HL-60/S4 treated with phorbol 12-myristate 13-acetate at 8.2 ng/mL for 4 days and 3 days (cell line): ENCODE results near the gene CBX6.
"Not testable (repeated sequence)": the region's sequence is repeated elsewhere in the genome, so short reads cannot be mapped to it uniquely, and the experiment has no call there.

Source experiments
- in situ Hi-C: fragments of 300-500 bp; cut with MboI; formaldehyde crosslinking; loops from 2 replicates; pipeline ENCODE4 v1.15.0; 2022; ENCODE audit warnings: low sequenced_read_pairs

CBX6 gene

DNA sequence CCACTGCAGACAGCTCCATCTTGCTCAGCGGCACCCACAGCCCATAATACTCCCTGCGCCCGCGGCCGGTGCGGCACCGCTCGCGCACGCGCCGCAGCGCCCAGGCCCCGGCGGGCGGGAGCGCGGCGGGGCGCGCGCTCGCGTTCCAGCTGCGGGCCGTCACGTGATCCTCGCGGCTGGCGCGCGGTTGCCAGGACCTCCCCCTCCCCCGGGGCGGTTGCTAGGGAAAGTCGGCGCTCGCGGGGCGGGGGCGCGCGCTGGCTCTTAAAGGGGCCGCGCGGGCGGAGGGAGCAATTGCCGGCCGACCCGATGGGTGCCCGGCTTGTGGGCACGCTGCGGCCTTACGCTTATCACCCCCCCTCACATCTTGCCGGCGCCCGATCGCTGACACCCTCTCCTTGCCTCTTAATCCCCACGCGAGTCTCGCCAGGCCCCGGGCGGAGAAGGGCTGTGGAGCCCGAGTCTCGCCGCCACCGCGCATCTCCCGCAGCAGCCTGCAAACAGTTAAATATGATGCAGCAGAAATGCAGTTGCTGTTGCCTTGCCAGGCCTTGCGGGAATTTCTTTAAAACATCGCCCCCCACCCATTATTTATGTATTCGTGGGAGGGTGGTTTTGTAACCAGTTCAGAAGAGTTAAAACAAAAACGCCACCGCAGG, at the start of gene CBX6:
Gene CBX6 (minus strand): TSS at position 45 of the 659 bp plus-strand sequence. CDS start 26 bp downstream, at position 19.
- in situ Hi-C loops: no loop called here

- in situ Hi-C loops: no loop called here
These were observed 49.8 kb upstream of the CBX6 start for GRCh38 chr22:38921806-38922205.

GRCh38 chr22:38921120-38921519, 49.1 kb upstream of the CBX6 start:
- in situ Hi-C loops: no loop called here

- in situ Hi-C loops: no loop called here
These were observed 47.7 kb upstream of the CBX6 start for GRCh38 chr22:38919631-38920190.

DNA sequence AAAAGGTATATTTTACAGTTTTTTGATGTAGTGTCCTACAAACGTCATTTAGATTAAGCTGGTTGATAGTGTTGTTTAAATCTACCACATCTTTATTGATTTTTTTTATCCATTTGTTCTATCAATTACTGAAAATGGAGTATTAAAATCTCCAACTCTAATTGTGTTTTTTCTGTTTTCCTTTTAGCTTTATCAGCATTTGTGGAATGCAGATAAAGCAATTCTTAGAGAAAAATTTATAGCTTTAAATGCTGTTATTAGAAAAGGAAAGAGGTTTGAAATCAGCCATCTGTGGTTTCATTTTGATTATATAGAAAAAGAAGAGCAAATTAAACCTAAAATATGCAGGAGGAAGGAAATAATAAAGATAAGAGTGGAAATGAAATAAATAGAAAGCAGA, 39.4 kb upstream of the CBX6 start:
- in situ Hi-C loops: no loop called here

GRCh38 chr22:38907767-38908166, 35.8 kb upstream of the CBX6 start:
- in situ Hi-C loops: no loop called here

- in situ Hi-C loops: no loop called here
These were observed 34.0 kb upstream of the CBX6 start for GRCh38 chr22:38906052-38906451.

DNA sequence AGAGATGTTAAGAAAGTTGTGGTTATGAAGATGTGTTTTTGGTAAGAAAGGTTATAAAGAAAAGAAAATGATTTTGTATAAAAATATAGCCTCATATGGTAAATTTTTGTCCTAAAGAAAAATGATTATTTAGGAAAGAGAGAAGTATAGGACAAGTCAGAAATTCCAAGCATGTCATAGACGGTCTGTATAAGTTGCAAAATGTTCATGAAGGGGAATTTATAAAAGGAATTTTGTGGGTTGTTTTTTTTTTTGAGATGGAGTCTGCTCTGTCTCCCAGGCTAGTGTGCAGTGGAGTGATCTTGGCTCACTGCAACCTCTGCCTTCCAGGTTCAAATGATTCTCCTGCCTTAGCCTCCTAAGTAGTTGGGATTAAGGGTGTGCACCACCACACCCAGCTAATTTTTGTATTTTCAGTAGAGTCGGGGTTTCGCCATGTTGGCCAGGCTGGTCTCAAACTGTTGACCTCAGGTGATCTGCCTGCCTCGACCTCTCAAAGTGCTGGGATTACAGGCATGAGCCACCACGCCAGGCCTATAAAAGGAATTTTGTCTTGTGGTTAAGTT, 32.1 kb upstream of the CBX6 start:
- in situ Hi-C loops: not testable (repeated sequence)

DNA sequence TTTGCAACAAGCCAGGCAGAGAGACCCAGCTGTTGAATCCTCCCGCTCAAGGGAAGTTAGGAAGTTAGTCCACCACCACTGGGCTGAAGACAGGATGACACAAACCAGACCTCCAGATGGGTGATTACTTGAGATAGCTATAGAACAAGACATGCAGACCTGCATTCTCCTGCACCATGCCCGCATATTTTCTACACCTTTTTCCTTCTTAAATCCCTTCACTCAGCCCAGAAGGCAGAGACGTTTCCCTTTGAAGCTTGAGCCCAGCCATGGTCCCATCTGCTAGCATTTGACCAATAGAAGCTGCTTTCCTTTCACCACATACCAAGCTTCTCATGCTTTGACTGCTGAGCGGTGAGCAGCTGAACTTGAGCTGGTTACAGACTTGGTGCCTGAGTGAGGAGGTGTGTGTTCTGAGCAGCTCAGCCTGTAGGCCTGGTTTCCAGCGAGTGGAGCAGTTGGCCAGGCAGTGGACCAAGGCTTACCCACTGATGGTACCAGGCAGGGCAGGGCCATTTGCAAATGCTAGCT, 29.2 kb upstream of the CBX6 start:
- in situ Hi-C loops: no loop called here

DNA sequence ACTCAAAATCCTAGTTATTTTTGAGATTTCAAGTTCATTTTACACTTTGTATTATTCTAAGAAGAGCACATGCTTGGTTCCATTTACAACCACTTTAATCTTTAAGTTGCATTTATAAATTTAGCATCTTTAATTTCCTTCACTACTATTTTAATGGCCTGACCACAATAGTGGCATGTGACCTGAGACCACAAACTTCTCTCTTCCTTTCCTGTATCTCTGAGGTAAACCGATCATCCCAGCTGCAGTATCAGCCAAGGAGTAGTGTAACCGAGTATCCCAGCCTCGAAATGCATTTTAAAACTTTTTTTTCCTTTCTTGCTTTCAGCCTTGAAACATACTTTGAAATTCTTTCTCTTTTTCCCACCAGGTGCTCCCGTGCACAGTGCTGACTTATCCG, 28.7 kb upstream of the CBX6 start:
- in situ Hi-C loops: no loop called here

GRCh38 chr22:38891256-38891655, 19.2 kb upstream of the CBX6 start:
- in situ Hi-C loops: no loop called here

GRCh38 chr22:38890377-38890776, 18.4 kb upstream of the CBX6 start:
- in situ Hi-C loops: no loop called here

DNA sequence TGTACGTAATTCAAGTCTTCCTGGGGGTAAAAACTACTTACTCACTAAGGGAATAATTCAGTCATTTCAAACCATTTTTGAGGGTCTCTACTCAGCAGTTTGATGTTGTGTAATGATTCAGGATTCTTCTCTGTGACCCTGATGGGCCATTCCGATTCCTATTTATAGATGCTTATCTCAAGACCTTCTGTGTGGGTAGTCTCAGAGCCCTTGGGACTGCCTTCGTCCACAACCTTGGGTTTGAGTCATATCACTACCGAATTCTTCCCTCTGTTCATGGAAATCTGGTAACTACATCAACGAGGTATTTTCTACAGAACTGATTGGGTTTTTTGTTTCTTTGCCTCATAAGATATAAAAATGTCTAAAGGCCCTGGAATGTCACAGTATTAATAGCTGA, 14.3 kb upstream of the CBX6 start:
- in situ Hi-C loops: no loop called here

DNA sequence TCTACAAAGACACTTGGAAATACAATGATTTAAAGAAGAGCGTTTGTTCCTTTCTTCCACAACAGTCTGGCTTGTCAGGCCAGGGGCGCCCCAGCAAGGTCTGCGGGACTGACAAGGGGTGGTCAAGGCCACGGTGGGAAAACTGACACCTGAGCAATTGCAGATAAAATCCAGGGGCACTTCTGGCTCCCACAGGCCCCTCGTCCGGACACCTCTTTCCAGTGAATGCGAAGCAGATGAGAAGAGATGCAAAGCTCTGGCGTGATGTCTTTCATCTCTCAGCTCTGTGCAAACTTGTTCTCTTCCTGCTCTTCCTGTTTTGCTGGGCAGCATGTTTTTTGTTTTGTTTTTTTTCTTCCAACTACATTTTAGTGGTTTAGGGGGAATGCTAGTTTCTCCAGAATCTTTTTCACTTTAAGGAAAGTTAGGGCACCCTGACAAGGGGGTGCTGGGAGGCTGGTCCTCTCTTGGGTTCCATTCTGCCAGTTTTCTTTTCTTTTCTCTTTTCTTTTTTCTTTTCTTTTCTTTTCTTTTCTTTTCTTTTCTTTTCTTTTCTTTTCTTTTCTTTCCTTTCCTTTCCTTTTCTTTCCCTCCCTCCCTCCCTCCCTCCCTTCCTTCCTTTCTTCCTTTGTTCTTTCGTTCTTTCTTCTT, 11.1 kb upstream of the CBX6 start:
- in situ Hi-C loops: no loop called here

DNA sequence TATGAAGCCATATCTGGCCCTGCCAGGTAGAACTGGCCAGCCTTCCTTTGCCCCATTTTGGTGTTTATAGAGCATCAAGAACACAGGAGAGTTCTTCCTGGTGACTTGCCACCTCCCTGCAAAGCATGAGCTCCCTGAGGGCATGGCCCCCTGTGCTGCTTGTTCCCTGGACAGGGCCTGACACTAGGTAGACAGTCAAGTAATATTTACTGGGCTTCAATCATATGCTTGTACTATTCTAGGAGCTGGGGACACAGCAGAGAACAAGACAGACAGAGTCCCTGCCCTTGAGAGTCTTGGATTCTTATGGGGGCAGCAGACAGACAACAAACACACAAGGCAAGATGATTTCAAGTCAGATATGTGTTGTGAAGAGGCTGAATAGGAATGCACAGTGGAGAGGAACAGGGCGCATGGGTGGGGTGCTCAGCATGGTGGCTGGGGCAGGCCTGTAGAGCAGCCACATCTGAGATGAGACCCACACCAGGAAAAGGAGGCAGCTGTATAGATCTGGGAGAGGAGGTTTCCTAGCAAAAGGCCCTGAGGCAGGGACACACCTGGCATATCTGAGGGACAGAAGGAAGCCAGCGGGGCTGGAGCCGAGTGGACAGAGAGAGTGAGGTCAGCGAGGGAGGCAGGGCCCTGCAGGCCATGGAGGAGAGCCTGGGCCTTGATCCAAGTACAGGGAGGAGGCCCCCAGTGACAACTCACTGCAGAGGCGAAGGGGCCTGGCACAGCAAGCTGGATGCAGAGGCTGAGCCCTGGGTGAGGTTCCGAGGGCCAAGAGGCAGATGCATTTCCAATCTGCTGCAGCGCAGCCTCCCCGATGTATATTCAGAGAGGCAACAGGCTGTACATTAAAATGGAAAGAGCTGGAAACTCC, 10.2 kb upstream of the CBX6 start:
- in situ Hi-C loops: no loop called here

GRCh38 chr22:38881464-38881871, 9.5 kb upstream of the CBX6 start:
- in situ Hi-C loops: no loop called here

GRCh38 chr22:38879961-38880360, 7.9 kb upstream of the CBX6 start:
- in situ Hi-C loops: no loop called here

DNA sequence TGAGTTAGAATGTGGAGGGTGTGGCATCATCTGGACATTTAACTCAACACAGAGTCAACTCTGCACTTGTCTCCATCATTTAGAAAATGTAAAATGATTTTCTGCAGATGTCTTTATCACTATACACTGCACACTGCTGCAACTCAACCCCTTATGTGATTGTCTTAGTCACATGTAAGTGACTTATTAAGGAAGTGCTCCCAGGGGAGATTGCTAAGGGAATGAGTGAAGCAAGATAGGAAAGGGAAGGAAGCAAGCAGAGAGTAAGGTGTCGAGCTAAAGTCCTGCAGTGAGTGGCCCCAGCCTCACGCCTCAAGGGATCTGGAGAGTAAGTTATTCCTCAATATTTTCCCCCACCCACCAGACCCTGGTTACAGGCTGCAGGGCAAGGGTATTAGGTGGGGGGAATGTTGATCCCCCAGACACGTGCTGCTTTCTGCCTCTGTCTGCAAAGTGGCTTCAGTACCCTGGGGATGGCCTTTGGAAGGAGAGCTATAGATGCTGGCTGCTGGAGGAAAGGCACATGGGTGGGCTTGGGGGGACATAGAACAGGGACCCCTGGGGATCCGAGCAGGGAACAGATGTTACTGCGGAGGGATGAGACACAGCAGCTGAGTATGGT, 7.2 kb upstream of the CBX6 start:
- in situ Hi-C loops: no loop called here

DNA sequence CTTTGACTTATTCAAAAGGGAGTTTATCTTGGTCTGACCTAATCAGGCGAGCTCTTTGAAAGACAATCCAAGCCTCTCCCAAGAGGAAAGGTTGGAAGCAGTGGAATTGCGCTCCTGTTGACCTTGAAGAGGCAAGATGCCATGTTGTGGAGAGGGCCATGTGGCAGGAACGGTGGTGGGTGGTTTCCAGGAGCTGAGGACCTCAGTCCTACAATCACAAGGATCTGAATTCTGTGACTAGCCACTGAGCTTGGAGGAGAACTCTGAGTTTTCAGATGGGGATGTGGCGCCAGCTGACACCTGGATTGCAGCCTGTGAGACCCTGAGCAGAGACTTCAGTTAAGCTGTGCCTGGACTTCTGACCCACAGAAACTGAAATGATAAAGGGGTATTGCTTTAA, 6.0 kb upstream of the CBX6 start:
- in situ Hi-C loops: no loop called here

GRCh38 chr22:38874529-38875222, 2.7 kb upstream of the CBX6 start:
- in situ Hi-C loops: no loop called here
